Activated CD8-positive, alpha-beta memory T cell treated with anti-CD3 and anti-CD28 coated beads, Interleukin-2, amount 50 U/mL, for 24 hours (primary cell): ENCODE data around the gene DEFB123.
"Not testable (repeated sequence)": the region's sequence is repeated elsewhere in the genome, so short reads cannot be mapped to it uniquely, and the experiment has no call there.

Experiments used
- DNase-seq: peaks from one replicate; pipeline ENCODE4 v3.0.0-alpha.2; 2020; ENCODE audit errors: extremely low read depth

The DEFB123 gene

GRCh38 chr20:31440012-31440659, at the start of gene DEFB123:
DEFB123 (plus strand) TSS chr20:31440632; CDS start chr20:31440699, 67 bp downstream.
- DNase-seq, result no peak

- DNase-seq, result no peak
Measured at GRCh38 chr20:31392836-31393235, 47.6 kb upstream of the DEFB123 start.

GRCh38 chr20:31394900-31395299, 45.5 kb upstream of the DEFB123 start:
- no peak for DNase-seq

GRCh38 chr20:31403886-31404285, 36.5 kb upstream of the DEFB123 start:
- DNase-seq, result no peak

- DNase-seq, result no peak
Measured at GRCh38 chr20:31406115-31406514, 34.3 kb upstream of the DEFB123 start, which contains the start of gene DEFB121. DEFB121 (minus strand) TSS chr20:31406215; CDS start chr20:31406152, 63 bp downstream.

- DNase-seq, result no peak
Measured at GRCh38 chr20:31410011-31410410, 30.4 kb upstream of the DEFB123 start.

GRCh38 chr20:31414381-31414780, 26.1 kb upstream of the DEFB123 start:
- DNase-seq, result no peak

- DNase-seq, result no peak
Measured at GRCh38 chr20:31415653-31416052, 24.8 kb upstream of the DEFB123 start.

- no peak for DNase-seq
Measured at GRCh38 chr20:31418307-31418706, 22.1 kb upstream of the DEFB123 start.

- DNase-seq, result no peak
Measured at GRCh38 chr20:31425797-31426196, 14.6 kb upstream of the DEFB123 start.

GRCh38 chr20:31426891-31427551, 13.4 kb upstream of the DEFB123 start:
- not testable (repeated sequence) for DNase-seq

- not testable (repeated sequence) for DNase-seq
Measured at GRCh38 chr20:31427576-31427975, 12.9 kb upstream of the DEFB123 start.

- DNase-seq, result no peak
Measured at GRCh38 chr20:31430568-31431115, 9.8 kb upstream of the DEFB123 start.

- no peak for DNase-seq
Measured at GRCh38 chr20:31446084-31446819, 5.8 kb downstream of the DEFB123 start.

GRCh38 chr20:31449511-31450414, 9.3 kb downstream of the DEFB123 start:
- no peak for DNase-seq

GRCh38 chr20:31452575-31452974, 12.1 kb downstream of the DEFB123 start:
- no peak for DNase-seq

GRCh38 chr20:31454361-31454760, 13.9 kb downstream of the DEFB123 start:
- no peak for DNase-seq

- not testable (repeated sequence) for DNase-seq
Measured at GRCh38 chr20:31470946-31471345, 30.5 kb downstream of the DEFB123 start.

- DNase-seq, result no peak
Measured at GRCh38 chr20:31472395-31473330, 32.2 kb downstream of the DEFB123 start.
